Stimulated activated CD4-positive, alpha-beta T cell treated with anti-CD3 and anti-CD28 coated beads, Interleukin-4, amount 100 ng/mL, for 24 hours (primary cell): ENCODE measurements around the gene CUL4B.
A peak's percentile ranks its signal among the peaks of the same experiment; 100 is the strongest.
"Not testable (repeated sequence)": the region's sequence is repeated elsewhere in the genome, so short reads cannot be mapped to it uniquely, and the experiment has no call there.

ENCODE experiments used
- DNase-seq: peaks from one replicate; pipeline ENCODE4 v3.0.0-alpha.2; 2020

CUL4B gene

DNA sequence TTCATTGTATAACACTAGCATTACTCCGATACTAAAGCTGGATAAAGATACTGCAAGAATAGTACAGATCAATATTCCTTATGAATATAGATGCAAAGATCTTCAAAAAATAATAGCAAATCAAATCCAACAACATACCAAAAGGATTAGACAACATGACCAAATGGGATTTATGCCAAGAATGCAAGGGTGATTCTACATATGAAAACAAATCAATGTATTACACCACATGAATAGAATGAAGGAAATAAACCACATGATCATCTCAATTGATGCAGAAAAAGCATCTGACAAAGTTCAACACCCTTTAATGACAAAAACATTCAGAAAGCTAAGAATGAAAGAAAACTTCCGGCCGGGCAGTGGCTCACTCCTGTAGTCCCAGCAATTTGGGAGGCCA lies 42.8 kb downstream of the CUL4B start:
- no peak for DNase-seq

GRCh38 chrX:120514236-120514635 lies 46.5 kb downstream of the CUL4B start:
- DNase-seq = no peak

DNA sequence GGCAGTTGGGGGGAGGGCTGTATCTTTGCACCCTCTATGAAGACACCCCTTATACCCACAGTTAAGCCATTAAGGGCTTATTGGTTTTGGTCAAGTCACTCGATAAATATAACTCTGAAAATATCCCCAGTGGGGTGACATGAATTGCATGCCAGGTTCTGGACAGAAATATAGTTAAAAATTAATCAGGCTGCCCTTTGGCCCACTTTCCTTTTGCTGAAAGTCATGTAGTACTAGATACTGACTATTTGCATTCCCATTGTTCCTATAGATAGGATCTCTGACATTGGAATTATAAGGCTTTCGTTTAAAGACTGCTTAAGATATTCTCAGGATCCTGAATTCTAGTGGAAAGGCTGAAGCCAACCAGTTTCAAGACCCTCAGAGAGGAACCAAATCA lies 48.1 kb downstream of the CUL4B start:
- DNase-seq = no peak

GRCh38 chrX:120512222-120512621 lies 48.5 kb downstream of the CUL4B start:
- no peak for DNase-seq

DNA sequence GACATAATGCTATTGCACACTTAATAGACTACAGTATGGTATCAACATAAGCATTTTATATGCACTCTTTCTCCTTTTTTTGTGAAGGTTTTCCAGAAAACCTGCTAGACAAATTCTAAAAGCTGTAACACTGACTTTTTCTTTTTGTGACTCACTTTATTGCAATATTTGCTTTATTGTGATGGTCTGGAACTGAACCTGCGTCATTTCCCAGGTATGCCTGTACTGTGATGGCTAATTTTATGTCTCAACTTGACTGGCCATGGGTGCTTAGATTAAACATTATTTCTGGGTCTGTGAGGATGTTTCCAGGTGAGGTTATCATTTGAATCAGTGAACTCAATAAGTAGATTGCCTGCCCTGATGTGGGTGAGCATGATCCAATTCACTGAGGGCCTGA lies 56.2 kb downstream of the CUL4B start:
- DNase-seq = no peak

- no peak for DNase-seq
Observed at GRCh38 chrX:120499301-120500072, 61.3 kb downstream of the CUL4B start.

DNA sequence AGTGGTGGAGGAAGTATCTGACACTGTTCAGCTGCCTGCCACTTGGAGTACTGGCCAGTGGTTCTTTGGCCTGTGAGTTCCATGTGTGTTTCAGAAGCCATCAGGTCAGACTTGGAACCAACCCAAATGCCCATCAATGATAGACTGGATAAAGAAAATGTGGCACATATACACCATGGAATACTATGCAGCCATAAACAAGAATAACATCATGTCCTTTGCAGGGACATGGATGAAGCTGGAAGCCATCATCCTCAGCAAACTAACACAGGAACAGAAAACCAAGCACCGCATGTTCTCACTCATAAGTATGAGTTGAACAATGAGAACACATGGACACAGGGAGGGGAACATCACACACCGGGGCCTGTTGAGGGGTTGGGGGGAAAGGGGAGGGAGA lies 70.6 kb downstream of the CUL4B start:
- not testable (repeated sequence) for DNase-seq

GRCh38 chrX:120486786-120487185 lies 74.0 kb downstream of the CUL4B start:
- DNase-seq = no peak

- peak; percentile 64 for DNase-seq
Observed at GRCh38 chrX:120485638-120486520, 74.9 kb downstream of the CUL4B start.

DNA sequence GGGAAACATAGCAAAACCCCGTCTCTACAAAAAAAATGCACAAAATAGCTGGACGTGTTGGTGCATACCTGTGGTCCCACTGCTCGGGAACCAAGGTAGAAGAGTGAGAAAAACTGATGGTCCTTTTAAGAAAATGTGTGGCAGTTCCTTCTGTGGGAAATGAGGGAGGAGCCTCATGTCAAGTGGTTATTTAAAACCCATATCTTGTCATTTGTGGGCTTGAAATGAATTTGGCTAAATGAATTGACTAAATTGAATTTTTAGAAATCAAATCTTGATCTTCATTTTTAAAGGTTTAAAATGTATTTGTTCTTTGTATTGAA lies 75.5 kb downstream of the CUL4B start:
- no peak for DNase-seq

- DNase-seq = no peak
Observed at GRCh38 chrX:120477453-120477852, 83.3 kb downstream of the CUL4B start.

GRCh38 chrX:120476714-120477113 lies 84.0 kb downstream of the CUL4B start:
- DNase-seq = no peak

GRCh38 chrX:120475447-120475846 lies 85.3 kb downstream of the CUL4B start:
- DNase-seq = not testable (repeated sequence)
